ENCODE data around the gene RHOU. TPM values are rescaled to one million over a fixed set of nuclear protein-coding genes. Genes with fewer than 3 reads are reported as not detected.
A peak's percentile ranks its signal among the peaks of the same experiment; 100 is the strongest.
"Not testable (repeated sequence)": the region's sequence is repeated elsewhere in the genome, so short reads cannot be mapped to it uniquely, and the experiment has no call there.

The RHOU gene
- total and polyA plus RNA-seq, 10 of the 15 experiments (the other 5 are each of a cell fraction or from before 2014, with no cell fraction given): not detected

GRCh38 chr1:228691926-228692325 lies 43.4 kb upstream of the RHOU start:
- ChIA-PET CTCF (interaction anchor here (0.6 to 5.3 kb wide), 4 partner anchors 10 to 563 kb away, joined by 3 to 35 read pairs (median 6); no protein-coding TSS in a partner anchor), SMC1A (ENCODE audit: uncharacterized antibody, unreplicated experiment) (interaction anchor here (1.1 to 2.4 kb wide), 3 partner anchors 534 to 539 kb away, joined by 3 to 16 read pairs (median 4); no protein-coding TSS in a partner anchor), POLR2A (no interaction called here), RAD21 (ENCODE audit: unreplicated experiment) (interaction anchor here (1.0 kb wide), 1 partner anchor 535 kb away, joined by 8 read pairs; no protein-coding TSS in a partner anchor)
- no peak for TF ChIP-seq KLF5 (IDR thresholded peaks at IDR 0.05; ENCODE audit: partially characterized antibody)
- TF ChIP-seq CTCF (IDR thresholded peaks at IDR 0.05 in 2 of 3, conservative IDR thresholded peaks at IDR 0.05 in 1 of 3; ENCODE audit: control insufficient read depth in 2 of 3, extremely low read depth in 1 of 3, insufficient read depth in 1 of 3, low read depth in 3 of 3, low read length in 3 of 3): peak; percentile 22 to 53 (median 25); a peak in 4 of 6 replicates
- TF ChIP-seq ZNF592 (IDR thresholded peaks at IDR 0.05): no peak
- no peak for TF ChIP-seq NR2C2 (IDR thresholded peaks at IDR 0.05; ENCODE audit: borderline replicate concordance, control insufficient read depth, insufficient read length, low read depth)
- TF ChIP-seq SMC3 (IDR thresholded peaks at IDR 0.05; ENCODE audit: borderline replicate concordance, low read length): peak; percentile 54; the same call in 1 of the 2 replicates
- TF ChIP-seq RAD21 (IDR thresholded peaks at IDR 0.05; ENCODE audit: insufficient read depth, low read depth, low read length): peak; percentile 30; the same call in 1 of the 2 replicates
- 0% methylated on average over 1 of the region's 1 CpG for WGBS (ENCODE audit: insufficient coverage, insufficient replicate concordance, low lambda C conversion rate, missing lambda C conversion rate)
- H3K27me3 ChIP-seq (replicated peaks in 1 of 2; ENCODE audit: control insufficient read depth in 2 of 2, insufficient read depth in 2 of 2, low read length in 1 of 2): no peaks in the 10 kb centered on the region
- no peak overlapping the region for H3K27ac ChIP-seq (ENCODE audit: control insufficient read depth, insufficient read depth)
- H3K4me3 ChIP-seq: no peak overlapping the region
- H3K4me1 ChIP-seq (ENCODE audit: control insufficient read depth, insufficient read depth, low read length): no peaks in the 10 kb centered on the region
- H3K4me2 ChIP-seq (ENCODE audit: control insufficient read depth, insufficient read depth): no peak overlapping the region
- H3K36me3 ChIP-seq (ENCODE audit: control insufficient read depth in 2 of 2, insufficient read depth in 2 of 2, low read length in 1 of 2): no peaks in the 10 kb centered on the region
- no peaks in the 10 kb centered on the region for H3K79me2 ChIP-seq (ENCODE audit: control insufficient read depth, insufficient read depth, low read length)
- in situ Hi-C loops (cut with MboI) (no loop called here), intact Hi-C loops (cut with micrococcal nuclease; ENCODE audit: unreplicated experiment) (loop anchor here (1.0 kb wide), 1 partner anchor 535 kb away; no protein-coding TSS in a partner anchor)
- H2AFZ ChIP-seq (ENCODE audit: control insufficient read depth, low read depth, low read length): no peak overlapping the region
- no TSS peak for BruUV-seq (replicated peaks)
- H3K9ac ChIP-seq (ENCODE audit: control insufficient read depth, insufficient read depth, low read length): no peak overlapping the region
- H3K9me3 ChIP-seq (replicated peaks; ENCODE audit: control insufficient read depth, insufficient read depth, low read length): no peaks in the 10 kb centered on the region
- DNase-seq (ENCODE audit: low read depth, low spot score) (no peak), FAIRE-seq (peak; percentile 23), ATAC-seq (peak; percentile 64)
- H4K20me1 ChIP-seq (ENCODE audit: control insufficient read depth, insufficient read depth): no peaks in the 10 kb centered on the region

- in situ Hi-C loops (cut with MboI); H3K4me1 ChIP-seq (ENCODE audit: control insufficient read depth, insufficient read depth, low read length); RAD21 ChIA-PET (ENCODE audit: unreplicated experiment); H3K9me3 ChIP-seq (replicated peaks; ENCODE audit: control insufficient read depth, insufficient read depth, low read length); H3K36me3 ChIP-seq (ENCODE audit: control insufficient read depth in 2 of 2, insufficient read depth in 2 of 2, low read length in 1 of 2); H2AFZ ChIP-seq (ENCODE audit: control insufficient read depth, low read depth, low read length); H4K20me1 ChIP-seq (ENCODE audit: control insufficient read depth, insufficient read depth); DNase-seq (ENCODE audit: low read depth, low spot score); POLR2A ChIA-PET; H3K4me2 ChIP-seq (ENCODE audit: control insufficient read depth, insufficient read depth); H3K79me2 ChIP-seq (ENCODE audit: control insufficient read depth, insufficient read depth, low read length); H3K27me3 ChIP-seq (replicated peaks in 1 of 2; ENCODE audit: control insufficient read depth in 2 of 2, insufficient read depth in 2 of 2, low read length in 1 of 2); ATAC-seq; H3K4me3 ChIP-seq; H3K9ac ChIP-seq (ENCODE audit: control insufficient read depth, insufficient read depth, low read length); BruUV-seq (replicated peaks); H3K27ac ChIP-seq (ENCODE audit: control insufficient read depth, insufficient read depth); FAIRE-seq; intact Hi-C loops (cut with micrococcal nuclease; ENCODE audit: unreplicated experiment): not testable (repeated sequence)
- WGBS (ENCODE audit: insufficient coverage, insufficient replicate concordance, low lambda C conversion rate, missing lambda C conversion rate): 35% methylated on average over 3 of the region's 3 CpGs
- SMC1A ChIA-PET (ENCODE audit: uncharacterized antibody, unreplicated experiment): interaction anchor here (0.6 to 1.5 kb wide), 2 partner anchors 95 to 534 kb away, joined by 3 to 9 read pairs; no protein-coding TSS in a partner anchor
- CTCF ChIA-PET: interaction anchor here (1.1 to 5.3 kb wide), 3 partner anchors 30 to 534 kb away, joined by 3 to 35 read pairs (median 4); no protein-coding TSS in a partner anchor
Measured at GRCh38 chr1:228694447-228694846, 40.8 kb upstream of the RHOU start.

Data from GM12878 (cell line).